Adrenal gland (tissue), 12 donors: ENCODE data around the gene GIMAP1. TPM values are rescaled to one million over a fixed set of nuclear protein-coding genes. Genes with fewer than 3 reads are reported as not detected.
A peak's percentile ranks its signal among the peaks of the same experiment; 100 is the strongest.

Experiments
- DNase-seq, 7 donors: peaks; one replicate each; pipeline ENCODE4 v3.0.0-alpha.2; 2019 to 2020
- H3K27ac ChIP-seq, 5 donors: fragments of 200-600 bp; sonication (generic) in 4 of 5; 1 replicate in 3 of 5; 2 replicates in 2 of 5; pipeline versions ENCODE4 v1.5.1 to v1.8.0; 2016 to 2020; ENCODE audit warnings: mild to moderate bottlenecking in 1 of 5
- H3K27me3 ChIP-seq: fragments of 200-600 bp; 2 replicates; pipeline ENCODE4 v1.8.0; 2021
- H3K36me3 ChIP-seq, 2 donors: fragments of 200-600 bp; replicated peaks in 1 of 2; 1 replicate in 1 of 2; 2 replicates in 1 of 2; pipeline versions ENCODE4 v1.5.1 to v1.8.0; 2018 to 2022
- H3K4me1 ChIP-seq, 2 donors: fragments of 200-600 bp; replicated peaks in 1 of 2; 1 replicate in 1 of 2; 2 replicates in 1 of 2; pipeline versions ENCODE4 v1.5.1 to v1.8.0; 2018 to 2021
- H3K4me3 ChIP-seq, 4 donors: fragments of 200-600 bp; sonication (generic) in 3 of 4; one replicate each; pipeline ENCODE4 v1.5.1; 2016 to 2018
- H3K9me3 ChIP-seq, 3 donors: fragments of 200-600 bp; sonication (generic) in 1 of 3; replicated peaks in 1 of 3; 1 replicate in 2 of 3; 2 replicates in 1 of 3; pipeline versions ENCODE4 v1.5.1 to v1.8.0; 2016 to 2021
- POLR2A ChIP-seq, 2 donors: fragments of 450-650 bp; IDR thresholded peaks; one replicate each; pipeline ENCODE4 v1.6.1; 2017; ENCODE audit warnings: antibody characterized with exemption in 2 of 2, mild to moderate bottlenecking in 2 of 2, moderate library complexity in 1 of 2
- WGBS, 4 donors: extraction: QIAGEN DNeasy Blood & Tissue Kit in 2 of 4; methylation state at CpG; one replicate each; pipeline versions ENCODE4 v1.1.5 to v1.1.7; 2013 to 2017; 5-methylcytosine and 5-hydroxymethylcytosine counted together
- intact Hi-C, 2 donors: fragments of 100-400 bp; cut with DNase I; formaldehyde crosslinking; loops; one replicate each; pipeline versions ENCODE4 v1.14.1 to v1.15.0; 2022 to 2023
- polyA plus RNA-seq, 3 donors: library from polyadenylated mRNA; stranded (reverse); fragments of 200-250 nt in 2 of 3; fragments of 350-450 nt in 1 of 3; fragmentation: Illumina TruSeq in 1 of 3; extraction: RNeasy Lipid Tissue Mini Kit (QIAGEN cat#74804) in 1 of 3; gene quantifications; one replicate each; pipeline ENCODE4 v1.2.3, GENCODE V29; 2013 to 2014
- total RNA-seq, 9 donors: library from RNA; depleted of rRNA in 4 of 9; stranded (reverse); fragments of >200 nt in 4 of 9; fragments of 120-200 nt in 1 of 9; fragmentation: NEBNext Ultra II Directional in 1 of 9; extraction: Animal tissue kit (Norgen Biotek cat#: 25700) in 1 of 9; gene quantifications; one replicate each; pipeline versions ENCODE4 v1.1.0 to v1.2.4, GENCODE V29; 2013 to 2023
- TF ChIP-seq, protein P1 (sequence below), 6 experiments: fragments of 450-650 bp in 4 of 6; fragments of 200-600 bp in 2 of 6; sonication (generic) in 1 of 6; IDR thresholded peaks; 1 replicate in 5 of 6; 2 replicates in 1 of 6; pipeline versions ENCODE4 v1.5.1 to v1.8.0; 2016 to 2021; ENCODE audit warnings: antibody characterized with exemption in 6 of 6, mild to moderate bottlenecking in 2 of 6, moderate library complexity in 1 of 6
- donor health status: healthy with polysubstance abuse.
- donor health status: Bipolar disorder and iron deficiency.
- donor health status: DM: yes; HTN: yes; CAD: no.
- donor health status: DM: no; HTN: no; CAD: no.
- donor health status: DM: no; HTN: no; CAD: no.
- donor health status: DM: yes; HTN: yes; CAD: no.

GIMAP1 gene
- total and polyA plus RNA-seq, 12 donors, result 1.5 to 11.2 (median 5.6) TPM

DNA sequence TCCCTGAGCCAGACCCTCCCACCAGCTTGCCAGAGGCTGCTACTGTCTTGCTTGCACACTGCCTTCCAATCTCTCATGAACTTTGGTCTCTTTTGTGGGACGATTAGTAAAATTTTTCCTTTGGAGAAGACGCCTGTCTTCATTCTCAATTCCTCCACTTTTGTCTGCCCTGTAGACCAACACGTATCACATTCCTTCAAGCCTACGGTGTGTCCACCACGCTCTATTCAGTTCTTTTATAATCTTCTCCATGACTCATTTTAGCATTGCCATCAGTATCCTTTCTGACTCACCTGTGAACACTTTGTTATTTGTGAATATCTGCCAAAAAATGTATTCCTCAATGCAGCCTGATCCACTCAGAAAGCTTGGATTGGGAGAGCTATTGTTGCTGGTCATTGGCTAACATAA, 22.2 kb downstream of the GIMAP1 start:
- Histone ChIP-seq H3K36me3 (no peaks in the 10 kb centered on the region), H3K9me3 (no peaks in the 10 kb centered on the region), H3K4me1 (no peaks in the 10 kb centered on the region), H3K4me3 (peak overlapping the region in 1 of 4 donors; percentile 38), H3K27ac (peak overlapping the region in 2 of 5 donors; percentile 66 to 87), H3K27me3 (no peaks in the 10 kb centered on the region)
- 46 to 60% (median 57%) methylated on average over 5 of the region's 5 CpGs for WGBS, 4 donors
- intact Hi-C loops, result no loop called here
- TF ChIP-seq, protein P1, sequence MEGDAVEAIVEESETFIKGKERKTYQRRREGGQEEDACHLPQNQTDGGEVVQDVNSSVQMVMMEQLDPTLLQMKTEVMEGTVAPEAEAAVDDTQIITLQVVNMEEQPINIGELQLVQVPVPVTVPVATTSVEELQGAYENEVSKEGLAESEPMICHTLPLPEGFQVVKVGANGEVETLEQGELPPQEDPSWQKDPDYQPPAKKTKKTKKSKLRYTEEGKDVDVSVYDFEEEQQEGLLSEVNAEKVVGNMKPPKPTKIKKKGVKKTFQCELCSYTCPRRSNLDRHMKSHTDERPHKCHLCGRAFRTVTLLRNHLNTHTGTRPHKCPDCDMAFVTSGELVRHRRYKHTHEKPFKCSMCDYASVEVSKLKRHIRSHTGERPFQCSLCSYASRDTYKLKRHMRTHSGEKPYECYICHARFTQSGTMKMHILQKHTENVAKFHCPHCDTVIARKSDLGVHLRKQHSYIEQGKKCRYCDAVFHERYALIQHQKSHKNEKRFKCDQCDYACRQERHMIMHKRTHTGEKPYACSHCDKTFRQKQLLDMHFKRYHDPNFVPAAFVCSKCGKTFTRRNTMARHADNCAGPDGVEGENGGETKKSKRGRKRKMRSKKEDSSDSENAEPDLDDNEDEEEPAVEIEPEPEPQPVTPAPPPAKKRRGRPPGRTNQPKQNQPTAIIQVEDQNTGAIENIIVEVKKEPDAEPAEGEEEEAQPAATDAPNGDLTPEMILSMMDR (IDR thresholded peaks at IDR 0.05), result no peak
- no peak for TF ChIP-seq POLR2A (IDR thresholded peaks at IDR 0.05)
- DNase-seq, result no peak

DNA sequence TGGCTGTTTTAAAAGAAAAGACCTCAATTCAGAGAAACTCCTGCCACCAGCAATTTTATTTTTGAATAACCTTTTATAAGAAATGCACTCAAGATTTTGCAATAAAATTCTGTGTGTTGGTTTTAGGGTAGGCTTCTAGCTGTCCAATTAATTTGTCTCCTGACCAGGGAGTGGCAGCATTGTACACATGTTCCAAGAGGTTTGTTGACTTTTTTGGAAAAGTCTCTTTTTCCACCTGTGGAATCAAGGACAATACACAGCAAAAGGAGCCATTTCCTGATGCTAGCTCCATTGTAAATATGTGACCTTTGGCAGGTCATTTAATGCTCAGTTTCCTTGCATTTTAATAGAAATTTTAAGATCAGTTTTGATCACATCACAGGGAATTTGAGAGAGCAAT, 22.6 kb downstream of the GIMAP1 start:
- peak overlapping the region in 1 of 4 donors; percentile 38 for H3K4me3 ChIP-seq

DNA sequence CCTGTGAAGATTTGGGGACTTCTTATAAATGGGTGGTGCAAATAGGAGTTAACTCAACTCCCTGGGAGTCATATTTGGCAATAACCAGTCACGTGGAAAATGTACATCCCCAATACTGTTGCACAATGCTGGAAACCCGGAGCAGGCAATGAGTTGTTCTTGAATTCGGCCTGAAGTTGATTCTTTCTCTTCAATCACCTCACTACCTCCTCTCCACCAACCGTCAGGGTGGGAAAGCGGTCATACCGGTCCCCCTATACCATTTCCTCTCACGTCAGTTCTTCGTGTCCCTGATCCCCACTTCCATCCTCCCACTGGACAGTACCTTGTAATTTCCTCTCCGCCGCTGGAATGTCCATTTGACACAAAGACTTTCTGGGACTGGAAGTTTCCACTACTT, 23.6 kb downstream of the GIMAP1 start:
- Histone ChIP-seq H3K4me1 (no peaks in the 10 kb centered on the region), H3K27ac (peak overlapping the region in 1 of 5 donors; percentile 11), H3K4me3 (peak overlapping the region in 1 of 4 donors; percentile 38), H3K9me3 (no peaks in the 10 kb centered on the region), H3K36me3 (no peaks in the 10 kb centered on the region), H3K27me3 (no peaks in the 10 kb centered on the region)
- intact Hi-C loops, result loop anchor here in 1 of 2 donors (10.0 kb wide), 1 partner anchor 285 kb away; the partner anchor contains the start of gene GIMAP8
- WGBS, 4 donors, result 55 to 74% (median 69%) methylated on average over 10 of the region's 10 CpGs
- TF ChIP-seq POLR2A (IDR thresholded peaks at IDR 0.05), result no peak
- TF ChIP-seq, protein P1 (IDR thresholded peaks at IDR 0.05), result no peak
- peak in 1 of 7 donors; percentile 24 for DNase-seq

More for the DNA sequence above, 22.6 kb downstream of the GIMAP1 start:
- Histone ChIP-seq H3K36me3 (no peaks in the 10 kb centered on the region), H3K27me3 (no peaks in the 10 kb centered on the region), H3K27ac (peak overlapping the region in 2 of 5 donors; percentile 66 to 87), H3K4me1 (no peaks in the 10 kb centered on the region), H3K9me3 (no peaks in the 10 kb centered on the region)
- no peak for DNase-seq
- no peak for TF ChIP-seq POLR2A (IDR thresholded peaks at IDR 0.05)
- TF ChIP-seq, protein P1 (IDR thresholded peaks at IDR 0.05), result peak in 1 of 6 experiments; percentile 9
- intact Hi-C loops, result no loop called here

DNA sequence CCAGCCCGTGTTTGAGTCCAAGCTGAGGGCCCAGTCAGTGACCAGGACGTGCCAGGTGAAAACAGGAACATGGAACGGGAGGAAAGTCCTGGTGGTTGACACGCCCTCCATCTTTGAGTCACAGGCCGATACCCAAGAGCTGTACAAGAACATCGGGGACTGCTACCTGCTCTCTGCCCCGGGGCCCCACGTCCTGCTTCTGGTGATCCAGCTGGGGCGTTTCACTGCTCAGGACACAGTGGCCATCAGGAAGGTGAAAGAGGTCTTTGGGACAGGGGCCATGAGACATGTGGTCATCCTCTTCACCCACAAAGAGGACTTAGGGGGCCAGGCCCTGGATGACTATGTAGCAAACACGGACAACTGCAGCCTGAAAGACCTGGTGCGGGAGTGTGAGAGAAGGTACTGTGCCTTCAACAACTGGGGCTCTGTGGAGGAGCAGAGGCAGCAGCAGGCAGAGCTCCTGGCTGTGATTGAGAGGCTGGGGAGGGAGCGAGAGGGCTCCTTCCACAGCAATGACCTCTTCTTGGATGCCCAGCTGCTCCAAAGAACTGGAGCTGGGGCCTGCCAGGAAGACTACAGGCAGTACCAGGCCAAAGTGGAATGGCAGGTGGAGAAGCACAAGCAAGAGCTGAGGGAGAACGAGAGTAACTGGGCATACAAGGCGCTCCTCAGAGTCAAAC, 26.0 kb downstream of the GIMAP1 start:
- no peaks in the 10 kb centered on the region for H3K9me3 ChIP-seq
- H3K4me3 ChIP-seq, result no peak overlapping the region
- TF ChIP-seq POLR2A (IDR thresholded peaks at IDR 0.05), result no peak
- TF ChIP-seq, protein P1 (IDR thresholded peaks at IDR 0.05), result no peak
- H3K27me3 ChIP-seq, result no peaks in the 10 kb centered on the region
- intact Hi-C loops, result loop anchor here in 1 of 2 donors (10.0 kb wide), 1 partner anchor 288 kb away; the partner anchor contains the start of gene GIMAP8
- no peaks in the 10 kb centered on the region for H3K4me1 ChIP-seq
- DNase-seq, result no peak
- no peak overlapping the region for H3K27ac ChIP-seq
- H3K36me3 ChIP-seq, result no peaks in the 10 kb centered on the region
- WGBS, 4 donors, result 76 to 88% (median 81%) methylated on average over 14 of the region's 14 CpGs
